ENCODE measurements around the gene VAPB.

Gene VAPB

DNA sequence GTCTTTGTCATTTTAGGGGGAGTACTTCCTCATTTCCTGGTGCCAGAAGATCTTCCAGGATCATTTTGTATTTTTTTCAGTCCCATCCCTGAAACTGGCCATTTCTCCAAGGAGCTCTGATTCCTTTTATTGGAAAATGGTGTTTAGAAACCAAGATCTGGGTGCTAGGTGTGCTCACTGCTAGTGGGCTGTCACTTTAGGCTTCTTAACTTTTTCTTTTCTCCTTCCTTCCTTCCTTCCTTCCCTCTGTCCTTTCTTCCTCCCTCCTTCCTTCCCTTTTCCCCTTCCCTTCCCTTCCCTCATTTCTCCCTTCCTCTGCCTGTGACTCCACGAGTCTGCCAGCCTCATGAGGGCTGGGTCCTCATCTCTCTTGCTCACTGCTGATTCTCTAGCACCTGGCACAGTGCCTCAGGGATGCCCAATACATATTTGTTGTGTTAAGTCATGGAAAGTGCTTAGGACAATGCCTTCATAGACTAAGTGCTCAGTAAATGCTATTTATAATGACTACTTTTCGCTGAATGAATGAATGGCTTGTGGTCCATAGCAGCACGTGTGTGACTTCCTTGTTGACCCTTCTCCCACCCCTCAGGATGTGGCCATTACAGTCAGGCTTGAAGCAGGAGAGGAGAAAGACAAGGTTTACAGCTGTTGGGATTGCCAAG lies 89.2 kb downstream of the VAPB start:
- H3K4me3 ChIP-seq (ENCODE audit: low read length): no peak overlapping the region
- no peak for TF ChIP-seq ZNF274 (IDR thresholded peaks at IDR 0.05; ENCODE audit: low read depth, low read length)

DNA sequence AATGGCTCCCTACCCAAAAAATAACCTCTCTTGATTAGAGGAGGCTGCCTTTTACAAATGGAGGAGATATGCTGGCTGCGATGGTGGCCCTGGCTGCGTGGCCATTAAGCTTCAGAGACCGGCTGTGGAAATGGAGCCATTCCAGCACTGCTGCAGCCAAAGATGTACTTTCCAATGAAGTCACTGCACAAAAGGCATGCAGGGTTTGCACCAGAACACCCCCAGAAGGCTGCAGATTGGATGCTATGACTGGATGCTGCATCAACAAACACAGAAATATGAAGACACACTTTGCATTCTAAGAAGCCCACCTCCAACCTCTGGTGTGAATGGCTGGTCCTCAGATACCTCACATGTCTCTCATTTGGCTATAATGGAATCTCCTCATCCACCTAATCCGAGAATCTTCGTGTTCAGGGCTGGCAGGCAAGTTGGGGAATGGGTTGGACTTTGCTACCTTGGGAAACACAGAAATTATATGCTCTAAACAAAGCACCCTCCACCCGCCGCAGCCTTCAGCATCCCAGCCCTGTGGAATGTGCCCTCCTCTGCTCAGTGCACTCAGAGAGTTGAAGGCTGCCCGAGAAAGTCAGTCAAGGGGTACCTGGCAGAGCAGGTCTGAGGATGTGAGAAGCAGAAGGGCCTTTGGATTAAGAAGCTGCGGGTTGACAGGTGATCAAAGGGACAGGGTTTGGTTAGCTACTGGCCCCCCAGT lies 90.9 kb downstream of the VAPB start:
- TF ChIP-seq ZNF274 (IDR thresholded peaks at IDR 0.05; ENCODE audit: low read depth, low read length): no peak

DNA sequence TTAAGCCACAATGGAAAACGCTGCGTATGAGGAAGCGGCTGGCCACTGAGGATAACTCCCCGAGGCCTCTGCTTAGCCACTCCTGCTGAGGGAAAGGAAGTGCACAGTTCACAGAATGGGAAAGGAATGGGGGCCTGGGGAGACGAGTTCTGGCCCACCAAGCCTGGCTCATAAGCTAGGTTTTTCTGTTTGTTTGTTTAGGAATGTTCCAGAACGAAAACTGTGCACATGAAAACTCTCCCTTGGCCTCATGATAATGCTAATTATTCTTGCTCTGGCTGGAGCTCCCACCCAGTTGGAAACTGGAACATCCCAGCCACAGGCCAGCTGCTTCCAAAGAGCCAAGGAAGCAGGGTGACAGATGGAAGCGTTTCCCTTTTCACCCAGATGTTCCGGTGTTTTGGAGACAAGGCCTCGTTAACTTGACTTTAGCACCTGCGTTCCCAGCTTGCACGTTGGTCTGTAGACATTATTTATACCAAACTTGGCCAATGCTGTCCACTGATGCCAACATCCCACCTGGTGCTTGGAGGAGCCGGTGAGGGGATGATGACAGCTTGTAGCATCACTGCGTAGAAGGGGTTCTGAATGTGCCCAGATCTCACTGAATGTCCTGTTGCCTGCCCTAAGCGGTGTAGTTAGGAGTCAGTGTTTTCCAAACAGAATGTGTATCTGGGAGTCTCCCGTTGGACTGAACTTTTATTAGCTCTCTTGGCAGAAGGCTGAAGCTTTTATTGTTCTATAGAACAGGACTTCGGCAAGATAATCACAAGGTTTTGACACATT lies 91.7 kb downstream of the VAPB start:
- TF ChIP-seq ZNF274 (IDR thresholded peaks at IDR 0.05; ENCODE audit: low read depth, low read length): no peak
- no peak overlapping the region for H3K4me3 ChIP-seq (ENCODE audit: low read length)

More for the DNA sequence above, 90.9 kb downstream of the VAPB start:
- H3K4me3 ChIP-seq (ENCODE audit: low read length): no peak overlapping the region

DNA sequence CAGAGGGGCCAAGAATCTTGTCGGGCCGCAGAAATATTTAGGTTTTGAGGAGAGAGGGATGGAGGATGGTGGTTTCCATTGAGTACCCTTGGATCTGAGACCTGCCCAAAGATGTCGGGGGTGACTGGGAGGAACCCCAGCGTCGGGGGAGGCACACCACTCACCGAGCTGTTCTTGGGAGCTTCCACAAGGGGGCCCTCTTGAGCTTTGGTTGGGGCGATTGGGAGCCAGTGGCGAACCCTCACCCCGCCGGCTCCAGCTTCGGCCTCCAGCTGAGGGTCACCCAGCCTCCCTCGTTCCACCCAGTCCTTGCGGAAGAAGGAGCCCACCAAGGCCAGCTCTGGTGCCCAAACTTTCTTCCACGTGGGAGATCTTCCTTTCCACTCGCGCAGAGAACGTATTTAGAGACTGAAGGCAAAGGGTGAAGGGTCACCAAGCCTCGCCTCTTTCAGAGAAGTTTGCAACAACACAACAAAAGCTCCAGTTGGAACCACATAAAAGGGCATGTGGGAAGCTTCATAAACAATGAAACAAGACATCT lies 92.5 kb downstream of the VAPB start:
- no peak for TF ChIP-seq ZNF274 (IDR thresholded peaks at IDR 0.05; ENCODE audit: low read depth, low read length)
- H3K4me3 ChIP-seq (ENCODE audit: low read length): no peak overlapping the region

DNA sequence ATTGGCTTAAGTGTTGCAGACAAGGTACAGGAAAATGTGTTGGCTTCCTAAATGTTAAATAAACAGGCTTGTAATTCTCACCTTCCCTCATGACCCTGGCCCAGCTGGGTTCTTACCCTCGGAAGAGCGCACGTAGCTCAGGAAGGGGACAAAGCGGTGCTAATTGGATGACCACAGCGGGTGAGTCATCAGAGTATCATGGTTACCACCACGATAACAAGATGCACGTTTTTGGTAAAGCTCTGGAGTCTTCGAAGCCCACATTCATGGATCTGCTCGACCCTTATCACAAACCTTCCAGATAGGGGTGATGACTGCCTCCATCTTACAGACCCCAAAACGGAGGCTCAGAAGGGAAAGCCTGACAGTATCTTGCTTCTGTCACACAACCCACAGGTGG lies 93.4 kb downstream of the VAPB start:
- no peak for TF ChIP-seq ZNF274 (IDR thresholded peaks at IDR 0.05; ENCODE audit: low read depth, low read length)
- H3K4me3 ChIP-seq (ENCODE audit: low read length): no peak overlapping the region

DNA sequence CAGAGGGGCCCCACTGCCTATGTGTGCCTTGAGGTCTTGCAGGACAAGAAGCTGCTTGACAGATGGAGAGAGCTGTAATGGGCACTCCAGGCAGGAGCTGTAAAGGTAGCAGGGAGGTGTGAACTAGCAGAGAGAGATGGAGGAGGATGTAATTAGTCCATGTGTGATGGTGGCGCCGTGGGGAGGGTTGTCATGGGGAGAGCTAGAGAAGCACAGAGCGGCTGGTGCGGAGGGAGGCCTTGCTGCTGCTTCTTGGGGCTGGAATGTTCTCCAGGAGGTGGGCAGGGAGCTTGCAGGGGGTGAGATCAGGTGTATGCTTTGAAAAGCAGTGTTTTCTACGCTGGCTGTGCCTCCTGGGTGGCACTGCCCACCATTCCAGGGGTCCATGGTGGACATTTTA lies 94.0 kb downstream of the VAPB start:
- no peak overlapping the region for H3K4me3 ChIP-seq (ENCODE audit: low read length)
- TF ChIP-seq ZNF274 (IDR thresholded peaks at IDR 0.05; ENCODE audit: low read depth, low read length): no peak

DNA sequence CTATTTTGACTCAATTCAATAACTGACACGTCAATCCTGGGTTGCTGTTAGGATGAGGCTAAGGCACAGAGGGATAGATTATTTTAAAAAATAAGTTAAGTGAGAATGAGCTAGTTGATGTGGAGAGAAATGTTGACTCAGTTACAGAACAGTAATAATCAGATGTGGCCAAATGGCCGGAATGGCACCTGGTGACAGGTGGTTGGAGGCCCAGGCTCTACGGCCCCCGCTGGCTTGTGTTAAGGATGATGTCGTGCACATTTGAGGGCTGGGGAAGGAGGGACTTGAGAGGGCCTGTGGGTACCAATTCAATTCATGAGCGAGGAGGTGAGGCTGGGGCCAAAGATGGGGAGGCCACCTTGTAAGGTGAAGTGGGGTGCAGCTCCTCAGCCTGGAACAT lies 94.4 kb downstream of the VAPB start:
- no peak overlapping the region for H3K4me3 ChIP-seq (ENCODE audit: low read length)
- no peak for TF ChIP-seq ZNF274 (IDR thresholded peaks at IDR 0.05; ENCODE audit: low read depth, low read length)

DNA sequence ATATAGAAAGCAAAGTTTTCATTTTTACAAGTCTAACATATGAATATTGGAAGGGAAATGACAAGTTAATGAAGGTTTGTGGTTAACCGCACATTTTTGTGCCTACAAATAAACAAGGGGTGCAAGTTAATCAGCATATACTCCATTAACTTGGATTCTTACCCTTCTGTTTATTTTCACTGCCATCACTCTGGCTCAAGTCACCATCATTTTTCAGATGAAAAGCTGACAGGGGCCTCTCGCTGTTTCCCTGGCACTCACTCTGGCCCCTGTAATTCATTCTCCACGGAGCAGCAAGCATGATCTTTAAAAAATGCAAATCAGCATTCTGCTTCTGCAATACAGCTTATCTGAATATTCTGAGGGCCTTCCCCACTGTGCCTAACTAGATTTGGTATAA lies 96.4 kb downstream of the VAPB start:
- TF ChIP-seq ZNF274 (IDR thresholded peaks at IDR 0.05; ENCODE audit: low read depth, low read length): no peak
- no peak overlapping the region for H3K4me3 ChIP-seq (ENCODE audit: low read length)

DNA sequence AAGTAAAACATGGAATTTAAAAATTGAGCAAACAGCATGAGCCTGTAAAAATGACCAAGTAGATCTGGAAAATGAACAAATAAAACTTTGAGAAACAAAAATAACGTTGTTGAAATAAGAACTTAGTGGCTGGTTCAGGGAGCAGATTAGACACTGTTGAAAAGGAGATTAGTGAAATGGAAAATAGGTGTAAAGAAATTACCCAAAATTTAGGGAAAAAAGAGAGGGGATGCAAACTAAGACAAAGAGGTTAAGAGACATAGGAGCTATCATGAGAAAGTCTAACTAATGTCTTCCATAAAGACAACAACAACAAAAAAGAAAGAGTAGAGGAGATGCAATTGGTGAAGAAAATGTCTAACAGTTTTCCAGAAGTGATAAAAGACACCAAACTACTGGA lies 97.2 kb downstream of the VAPB start:
- H3K4me3 ChIP-seq (ENCODE audit: low read length): no peak overlapping the region
- no peak for TF ChIP-seq ZNF274 (IDR thresholded peaks at IDR 0.05; ENCODE audit: low read depth, low read length)

DNA sequence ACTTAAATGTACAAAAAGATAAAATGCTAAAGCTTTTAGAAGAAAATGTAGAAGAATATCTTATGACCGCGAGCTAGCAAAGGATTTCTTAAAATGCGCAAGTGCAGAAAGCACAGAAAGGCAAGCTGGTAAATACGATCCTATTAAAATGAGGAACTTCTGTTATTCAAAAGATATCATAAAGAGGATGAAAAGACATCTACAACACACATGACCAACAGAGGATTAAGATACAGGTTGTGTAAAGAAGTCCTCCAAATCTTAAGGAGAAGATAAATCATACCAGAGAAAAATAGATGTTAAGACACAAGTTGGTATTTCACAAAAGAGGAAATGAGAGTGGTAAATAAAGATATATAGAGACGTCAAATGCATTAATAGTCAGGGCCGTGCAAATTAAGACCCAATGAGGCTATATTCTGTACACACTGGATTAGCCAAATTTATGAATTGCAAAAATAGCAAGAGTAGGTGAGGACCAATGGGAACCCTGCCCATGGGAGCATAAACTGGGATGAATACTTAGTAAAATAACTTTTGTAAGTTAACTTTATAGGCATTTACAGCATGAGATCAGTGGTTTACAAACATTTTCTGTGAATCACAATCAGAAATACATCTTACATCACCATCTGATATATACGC lies 103.2 kb downstream of the VAPB start:
- no peak overlapping the region for H3K4me3 ChIP-seq (ENCODE audit: low read length)
- no peak for TF ChIP-seq ZNF274 (IDR thresholded peaks at IDR 0.05; ENCODE audit: low read depth, low read length)

DNA sequence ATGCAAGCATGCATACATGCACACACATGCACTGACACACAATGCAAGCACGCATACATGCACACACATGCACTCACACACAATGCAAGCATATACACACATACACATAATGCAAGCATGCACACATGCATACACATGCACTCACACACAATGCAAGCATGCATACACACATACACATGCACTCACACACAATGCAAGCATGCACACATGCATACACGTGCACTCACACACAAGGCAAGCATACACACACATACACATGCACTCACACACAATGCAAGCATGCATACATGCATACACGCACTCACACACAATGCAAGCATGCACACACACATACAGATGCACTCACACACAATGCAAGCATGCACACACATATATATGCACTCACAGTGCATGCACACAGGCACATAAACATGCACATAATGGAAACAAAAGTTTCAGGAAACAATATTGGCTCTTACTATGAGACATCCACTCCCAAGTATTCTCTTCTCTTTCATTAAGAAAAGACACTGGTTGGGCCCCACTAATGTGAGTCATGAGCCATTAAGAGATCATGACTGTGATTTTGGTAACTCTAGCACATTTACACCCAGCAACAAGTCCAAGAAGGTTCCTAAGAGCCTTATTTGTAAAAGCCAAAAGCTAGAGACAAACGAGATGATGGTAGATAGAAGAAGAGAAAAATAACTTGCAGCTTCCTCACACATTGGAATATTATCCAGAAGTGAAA lies 103.9 kb downstream of the VAPB start:
- TF ChIP-seq ZNF274 (IDR thresholded peaks at IDR 0.05; ENCODE audit: low read depth, low read length): no peak
- no peak overlapping the region for H3K4me3 ChIP-seq (ENCODE audit: low read length)

DNA sequence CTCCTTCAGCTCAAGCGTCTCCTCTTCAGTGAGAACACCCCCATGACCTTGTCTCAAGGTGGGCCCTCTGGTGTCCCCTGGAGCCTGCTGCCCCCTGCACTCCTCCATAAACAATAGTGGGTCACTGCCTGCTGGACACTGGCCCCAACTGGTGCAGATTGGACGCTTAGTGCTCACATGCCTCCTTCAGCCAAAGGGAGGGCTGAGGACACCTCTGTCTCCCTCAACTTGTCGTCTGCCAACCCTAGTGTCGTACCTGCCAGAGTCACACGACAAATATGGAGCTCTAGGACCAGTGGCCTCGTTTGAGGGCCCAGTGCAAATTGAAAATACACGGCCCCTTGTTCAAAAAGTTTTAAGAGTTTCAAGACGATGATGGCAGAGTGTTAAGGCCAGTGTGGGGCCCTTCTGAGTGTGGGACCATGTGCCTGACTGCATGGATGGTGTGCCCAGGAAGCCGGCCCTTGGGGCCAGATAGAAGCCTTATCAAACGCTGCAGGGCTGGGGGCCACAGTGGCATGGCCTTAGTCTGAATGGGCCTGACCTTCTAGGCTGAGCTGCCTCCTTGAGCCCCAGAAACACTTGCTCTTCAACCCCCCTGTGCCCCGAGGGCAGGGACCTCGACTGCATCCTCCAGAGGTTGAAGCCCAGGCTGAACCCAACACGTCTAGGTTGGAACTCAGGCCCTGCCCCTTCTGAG lies 106.0 kb downstream of the VAPB start:
- TF ChIP-seq ZNF274 (IDR thresholded peaks at IDR 0.05; ENCODE audit: low read depth, low read length): no peak
- no peak overlapping the region for H3K4me3 ChIP-seq (ENCODE audit: low read length)
